ENCODE results near the gene DCLRE1B.
"Not testable (repeated sequence)": the region's sequence is repeated elsewhere in the genome, so short reads cannot be mapped to it uniquely, and the experiment has no call there.

DCLRE1B gene

GRCh38 chr1:113928941-113929749 is 24.0 kb downstream of the DCLRE1B start, which contains the start of gene HIPK1:
TSS of gene HIPK1 (plus strand) at chr1:113929324.
- peak; percentile 88 for DNase-seq

GRCh38 chr1:113929750-113930498 is 24.8 kb downstream of the DCLRE1B start:
- peak; percentile 42 for DNase-seq

GRCh38 chr1:113930499-113931161 is 25.5 kb downstream of the DCLRE1B start:
- peak; percentile 52 for DNase-seq

GRCh38 chr1:113931451-113931851 is 26.3 kb downstream of the DCLRE1B start:
- peak; percentile 46 for DNase-seq

- DNase-seq = no peak
Observed at GRCh38 chr1:113934006-113934405, 28.9 kb downstream of the DCLRE1B start.

- no peak for DNase-seq
Observed at GRCh38 chr1:113934511-113935055, 29.5 kb downstream of the DCLRE1B start.

- DNase-seq = no peak
Observed at GRCh38 chr1:113935176-113935575, 30.1 kb downstream of the DCLRE1B start.

- no peak for DNase-seq
Observed at GRCh38 chr1:113935970-113936369, 30.8 kb downstream of the DCLRE1B start.

- DNase-seq = no peak
Observed at GRCh38 chr1:113937146-113937545, 32.0 kb downstream of the DCLRE1B start.

GRCh38 chr1:113938192-113938591 is 33.1 kb downstream of the DCLRE1B start:
- no peak for DNase-seq

GRCh38 chr1:113940365-113941244 is 35.5 kb downstream of the DCLRE1B start:
- DNase-seq = no peak

GRCh38 chr1:113941245-113941559 is 36.1 kb downstream of the DCLRE1B start:
- DNase-seq = no peak

- DNase-seq = no peak
Observed at GRCh38 chr1:113942527-113942926, 37.4 kb downstream of the DCLRE1B start.

GRCh38 chr1:113943028-113943811 is 38.1 kb downstream of the DCLRE1B start:
- no peak for DNase-seq

GRCh38 chr1:113945329-113945728 is 40.2 kb downstream of the DCLRE1B start:
- DNase-seq = no peak

- DNase-seq = no peak
Observed at GRCh38 chr1:113946112-113946511, 41.0 kb downstream of the DCLRE1B start.

- no peak for DNase-seq
Observed at GRCh38 chr1:113946678-113947387, 41.7 kb downstream of the DCLRE1B start.

GRCh38 chr1:113947388-113948107 is 42.4 kb downstream of the DCLRE1B start:
- no peak for DNase-seq

- DNase-seq = not testable (repeated sequence)
Observed at GRCh38 chr1:113948151-113948550, 43.0 kb downstream of the DCLRE1B start.

- DNase-seq = peak; percentile 21
Observed at GRCh38 chr1:113949007-113949406, 43.9 kb downstream of the DCLRE1B start.

All from EL (cell line).